Activated naive CD8-positive, alpha-beta T cell treated with anti-CD3 and anti-CD28 coated beads for 36 hours (primary cell): Measurements from ENCODE around the gene POLL. TPM values are rescaled to one million over a fixed set of nuclear protein-coding genes. Genes with fewer than 3 reads are reported as not detected.

Experiments
- DNase-seq: peaks from one replicate; pipeline ENCODE4 v3.0.0; 2021
- H3K27ac Mint-ChIP-seq: one replicate; pipeline ENCODE4 v1.8.0; 2022; ENCODE audit warnings: mild to moderate bottlenecking, moderate library complexity, mixed read lengths
- H3K27me3 Mint-ChIP-seq: one replicate; pipeline ENCODE4 v1.8.0; 2022; ENCODE audit warnings: mild to moderate bottlenecking, mixed read lengths
- H3K36me3 Mint-ChIP-seq: one replicate; pipeline ENCODE4 v1.8.0; 2021; ENCODE audit warnings: mild to moderate bottlenecking, mixed read lengths
- H3K4me1 Mint-ChIP-seq: one replicate; pipeline ENCODE4 v1.8.0; 2021; ENCODE audit warnings: mixed read lengths
- H3K4me3 Mint-ChIP-seq: one replicate; pipeline ENCODE4 v1.8.0; 2022; ENCODE audit warnings: mild to moderate bottlenecking, moderate library complexity, mixed read lengths
- H3K9me3 Mint-ChIP-seq: one replicate; pipeline ENCODE4 v1.8.0; 2022; ENCODE audit warnings: mixed read lengths
- total RNA-seq, 2 experiments: library from RNA; stranded (reverse); gene quantifications; one replicate each; pipeline ENCODE4 v1.2.3, GENCODE V29; 2021

Gene POLL
- total RNA-seq, 2 experiments from 2014 or later = 27.4 to 28.6 TPM

- Mint-ChIP-seq H3K4me1 (peaks cover 7% of the 10 kb centered on the region), H3K27ac (no peak overlapping the region), H3K36me3 (no peaks in the 10 kb centered on the region), H3K9me3 (no peaks in the 10 kb centered on the region), H3K4me3 (no peak overlapping the region), H3K27me3 (peaks cover 21% of the 10 kb centered on the region)
- no peak for DNase-seq
Observed at GRCh38 chr10:101561068-101561915, 26.8 kb downstream of the POLL start.

DNA sequence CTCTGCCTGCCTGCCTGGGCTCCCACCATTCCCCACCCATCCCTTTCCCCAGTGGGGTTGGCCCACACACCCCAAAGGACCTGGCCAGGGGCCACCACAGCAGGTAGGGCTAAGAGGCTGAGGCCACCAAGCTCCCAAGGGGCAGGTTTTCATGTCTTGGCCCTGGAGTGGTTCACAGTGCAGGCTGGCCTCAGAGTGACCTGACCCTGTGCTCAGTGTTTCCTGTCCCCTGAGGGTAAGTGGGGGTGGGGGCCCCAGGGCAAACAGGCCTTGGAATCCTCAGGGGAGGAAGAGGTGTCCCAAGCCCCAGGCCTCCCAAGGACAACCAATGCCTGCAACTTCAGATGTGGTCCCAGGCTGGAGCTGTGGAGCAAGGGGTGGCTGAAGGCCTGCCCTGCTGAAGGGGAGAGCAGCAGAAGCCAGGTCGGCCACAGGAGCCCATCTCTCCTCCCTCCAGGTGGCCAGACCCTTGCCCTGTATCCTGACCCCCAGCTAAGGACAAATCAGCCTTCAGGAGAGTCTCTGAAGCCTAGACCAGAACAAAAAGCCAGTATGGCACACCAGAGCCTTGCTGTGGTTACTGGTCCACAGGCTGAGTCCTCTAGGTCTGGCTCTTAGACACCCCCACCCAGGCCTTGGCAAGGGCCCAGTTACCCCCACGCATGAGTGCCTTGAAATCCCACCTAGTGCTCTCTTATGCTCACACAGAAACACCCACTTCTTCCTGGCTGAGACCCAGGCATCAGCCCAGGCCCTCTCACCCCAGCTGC lies 27.6 kb downstream of the POLL start:
- Mint-ChIP-seq H3K27me3 (peaks cover 13% of the 10 kb centered on the region), H3K27ac (no peak overlapping the region), H3K4me3 (no peak overlapping the region), H3K9me3 (no peaks in the 10 kb centered on the region), H3K36me3 (no peaks in the 10 kb centered on the region), H3K4me1 (peaks cover 5% of the 10 kb centered on the region)
- DNase-seq = no peak

- peaks cover 5% of the 10 kb centered on the region for H3K4me1 Mint-ChIP-seq
- no peak overlapping the region for H3K27ac Mint-ChIP-seq
- no peaks in the 10 kb centered on the region for H3K9me3 Mint-ChIP-seq
- H3K27me3 Mint-ChIP-seq = peaks cover 6% of the 10 kb centered on the region
- no peak for DNase-seq
- no peak overlapping the region for H3K4me3 Mint-ChIP-seq
- H3K36me3 Mint-ChIP-seq = no peaks in the 10 kb centered on the region
Observed at GRCh38 chr10:101559596-101560297, 28.3 kb downstream of the POLL start.

GRCh38 chr10:101558671-101559595 lies 29.1 kb downstream of the POLL start:
- no peak overlapping the region for H3K4me3 Mint-ChIP-seq
- peaks cover 5% of the 10 kb centered on the region for H3K4me1 Mint-ChIP-seq
- H3K27me3 Mint-ChIP-seq = peaks cover 2% of the 10 kb centered on the region
- no peaks in the 10 kb centered on the region for H3K9me3 Mint-ChIP-seq
- H3K27ac Mint-ChIP-seq = no peak overlapping the region
- H3K36me3 Mint-ChIP-seq = no peaks in the 10 kb centered on the region
- DNase-seq = no peak

DNA sequence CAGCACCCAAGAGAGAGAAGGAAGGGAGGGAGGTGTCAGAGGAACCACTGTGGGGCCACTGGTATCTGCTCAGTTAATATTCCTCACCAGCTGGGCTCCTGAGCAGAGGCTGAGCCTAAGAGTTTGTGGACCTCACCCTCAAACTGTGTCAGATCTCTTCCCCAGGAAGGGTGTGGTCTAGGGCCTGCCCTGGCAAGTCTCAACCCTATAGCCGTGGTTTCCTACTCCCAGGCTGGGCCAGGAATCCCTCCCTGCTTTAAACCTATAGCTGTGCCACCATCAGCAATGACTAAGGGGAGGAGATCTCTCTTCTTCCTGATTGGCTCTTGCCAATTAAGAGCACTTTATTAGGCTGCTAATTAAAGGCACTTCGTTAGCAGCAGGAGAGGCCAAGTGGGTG lies 29.9 kb downstream of the POLL start:
- H3K4me3 Mint-ChIP-seq = no peak overlapping the region
- H3K9me3 Mint-ChIP-seq = no peaks in the 10 kb centered on the region
- H3K27me3 Mint-ChIP-seq = no peaks in the 10 kb centered on the region
- H3K36me3 Mint-ChIP-seq = no peaks in the 10 kb centered on the region
- no peak for DNase-seq
- no peak overlapping the region for H3K27ac Mint-ChIP-seq
- H3K4me1 Mint-ChIP-seq = peaks cover 5% of the 10 kb centered on the region

GRCh38 chr10:101557541-101557940 lies 30.5 kb downstream of the POLL start:
- Mint-ChIP-seq H3K36me3 (peaks cover 3% of the 10 kb centered on the region), H3K4me1 (peaks cover 5% of the 10 kb centered on the region), H3K9me3 (no peaks in the 10 kb centered on the region), H3K27ac (no peak overlapping the region), H3K4me3 (no peak overlapping the region), H3K27me3 (no peaks in the 10 kb centered on the region)
- DNase-seq = no peak

DNA sequence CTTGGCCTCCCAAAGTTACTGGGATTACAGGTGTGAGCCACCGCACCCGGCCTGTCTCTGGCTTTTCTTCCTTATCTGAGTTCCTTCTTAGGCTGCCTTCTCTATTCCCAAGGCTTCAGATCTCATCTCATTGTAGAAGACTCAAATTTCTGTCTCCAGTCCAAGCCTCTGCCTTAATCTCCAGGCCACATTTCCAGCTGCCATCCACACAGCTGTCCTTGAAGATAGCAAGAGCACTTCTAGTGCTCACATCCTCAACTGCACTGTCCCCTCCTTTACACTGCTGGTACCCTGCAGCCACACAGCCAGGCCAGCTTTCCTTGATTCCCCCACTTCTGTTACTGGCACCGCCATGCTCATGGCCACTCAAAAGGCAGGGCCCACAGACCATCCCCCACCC lies 35.6 kb downstream of the POLL start:
- no peak for DNase-seq
- no peak overlapping the region for H3K27ac Mint-ChIP-seq
- no peaks in the 10 kb centered on the region for H3K27me3 Mint-ChIP-seq
- no peaks in the 10 kb centered on the region for H3K9me3 Mint-ChIP-seq
- H3K4me3 Mint-ChIP-seq = no peak overlapping the region
- H3K4me1 Mint-ChIP-seq = no peaks in the 10 kb centered on the region
- H3K36me3 Mint-ChIP-seq = peaks cover 5% of the 10 kb centered on the region

GRCh38 chr10:101550965-101551364 lies 37.1 kb downstream of the POLL start:
- H3K27ac Mint-ChIP-seq = no peak overlapping the region

DNA sequence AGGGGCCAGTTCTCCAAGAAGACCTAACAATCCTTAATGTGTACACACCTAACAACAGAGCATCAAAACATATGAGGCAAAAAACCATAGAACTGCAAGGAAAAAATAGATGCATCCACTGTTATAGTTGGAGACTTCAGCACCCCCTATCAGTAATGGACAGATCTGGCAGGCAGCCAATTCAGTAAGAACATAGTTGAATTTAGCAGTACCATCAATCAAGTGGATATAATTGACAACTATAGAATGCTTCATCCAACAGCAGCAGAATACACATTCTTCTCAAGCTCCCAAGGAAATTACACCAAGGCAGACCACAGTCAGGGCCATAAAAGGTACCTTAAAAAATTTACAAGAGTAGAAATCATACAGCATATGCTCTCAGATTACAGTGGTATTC lies 42.2 kb downstream of the POLL start:
- no peak overlapping the region for H3K4me3 Mint-ChIP-seq
- no peak overlapping the region for H3K27ac Mint-ChIP-seq
- DNase-seq = no peak
- no peaks in the 10 kb centered on the region for H3K9me3 Mint-ChIP-seq
- no peaks in the 10 kb centered on the region for H3K27me3 Mint-ChIP-seq
- H3K4me1 Mint-ChIP-seq = no peaks in the 10 kb centered on the region
- H3K36me3 Mint-ChIP-seq = peaks cover 2% of the 10 kb centered on the region

More at GRCh38 chr10:101550965-101551364, 37.1 kb downstream of the POLL start:
- H3K9me3 Mint-ChIP-seq = no peaks in the 10 kb centered on the region
- H3K4me1 Mint-ChIP-seq = no peaks in the 10 kb centered on the region
- no peak overlapping the region for H3K4me3 Mint-ChIP-seq
- peaks cover 5% of the 10 kb centered on the region for H3K36me3 Mint-ChIP-seq
- DNase-seq = no peak
- no peaks in the 10 kb centered on the region for H3K27me3 Mint-ChIP-seq

DNA sequence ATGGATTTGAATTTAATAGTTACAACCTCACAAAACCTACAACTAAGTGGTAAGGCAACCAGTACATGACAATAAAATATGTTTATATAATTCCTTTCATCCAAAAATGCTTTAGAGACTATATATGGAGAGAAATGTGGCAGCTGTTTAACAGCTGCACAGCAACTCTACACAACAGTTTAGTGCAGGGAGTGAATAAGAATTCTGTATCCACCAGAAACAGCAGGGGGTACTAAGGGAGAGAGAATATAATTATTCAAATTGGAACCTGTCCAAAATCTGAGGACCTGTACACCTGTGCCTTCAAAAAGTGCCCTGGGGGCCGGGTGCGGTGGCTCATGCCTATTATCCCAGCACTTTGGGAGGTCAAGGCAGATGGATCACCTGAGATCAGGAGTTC lies 49.6 kb downstream of the POLL start:
- DNase-seq = no peak
- H3K27ac Mint-ChIP-seq = no peak overlapping the region
- no peak overlapping the region for H3K4me3 Mint-ChIP-seq
- no peaks in the 10 kb centered on the region for H3K4me1 Mint-ChIP-seq
- peaks cover 4% of the 10 kb centered on the region for H3K36me3 Mint-ChIP-seq
- no peaks in the 10 kb centered on the region for H3K27me3 Mint-ChIP-seq
- no peaks in the 10 kb centered on the region for H3K9me3 Mint-ChIP-seq

GRCh38 chr10:101536800-101537199 lies 51.3 kb downstream of the POLL start:
- H3K9me3 Mint-ChIP-seq = no peaks in the 10 kb centered on the region
- H3K27me3 Mint-ChIP-seq = no peaks in the 10 kb centered on the region
- no peak overlapping the region for H3K27ac Mint-ChIP-seq
- H3K4me3 Mint-ChIP-seq = no peak overlapping the region
- DNase-seq = no peak
- no peaks in the 10 kb centered on the region for H3K4me1 Mint-ChIP-seq
- peaks cover 4% of the 10 kb centered on the region for H3K36me3 Mint-ChIP-seq

GRCh38 chr10:101535949-101536348 lies 52.1 kb downstream of the POLL start:
- H3K4me1 Mint-ChIP-seq = no peaks in the 10 kb centered on the region
- H3K36me3 Mint-ChIP-seq = peaks cover 4% of the 10 kb centered on the region
- H3K4me3 Mint-ChIP-seq = no peak overlapping the region
- no peak overlapping the region for H3K27ac Mint-ChIP-seq
- H3K27me3 Mint-ChIP-seq = no peaks in the 10 kb centered on the region
- DNase-seq = no peak
- no peaks in the 10 kb centered on the region for H3K9me3 Mint-ChIP-seq

DNA sequence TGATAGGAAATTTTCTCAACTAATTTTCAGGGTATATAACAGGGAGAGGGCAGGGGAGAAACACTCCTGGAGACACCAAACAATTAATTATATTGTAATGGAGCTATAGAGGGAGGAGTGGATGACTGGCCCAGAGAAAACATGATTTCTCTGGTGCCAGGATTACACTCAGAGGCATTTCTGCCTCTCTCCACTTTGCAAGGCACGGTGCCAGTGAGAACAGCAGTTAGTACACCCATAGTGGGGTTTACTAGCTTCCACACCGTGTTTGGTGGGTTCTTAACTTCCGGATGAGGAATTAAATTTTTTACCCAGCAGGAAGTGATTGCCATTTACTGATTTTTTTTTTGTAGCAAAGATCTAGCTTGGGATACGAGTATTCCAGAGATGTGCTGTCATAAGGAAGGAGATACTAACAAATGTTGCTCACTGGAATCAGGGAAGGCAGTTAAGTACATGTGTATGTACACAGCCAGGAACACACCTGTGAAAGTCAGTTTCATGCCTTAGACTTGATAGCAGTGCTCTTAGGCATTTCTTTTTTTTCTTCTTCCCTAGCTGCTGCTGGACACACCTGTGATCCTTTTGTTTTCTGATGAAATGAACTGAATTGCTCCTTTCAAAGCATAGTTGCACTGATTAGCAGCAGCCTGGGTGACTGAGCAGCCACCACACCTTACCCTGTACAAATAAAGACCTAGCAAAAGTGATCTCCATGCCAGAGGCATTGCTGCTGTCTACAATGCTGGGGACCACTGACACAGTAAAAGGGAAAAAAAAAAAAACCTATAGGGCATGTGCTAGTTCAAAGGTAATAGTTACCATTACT lies 58.1 kb downstream of the POLL start:
- no peak overlapping the region for H3K4me3 Mint-ChIP-seq
- no peaks in the 10 kb centered on the region for H3K27me3 Mint-ChIP-seq
- no peaks in the 10 kb centered on the region for H3K9me3 Mint-ChIP-seq
- peaks cover 9% of the 10 kb centered on the region for H3K4me1 Mint-ChIP-seq
- H3K27ac Mint-ChIP-seq = no peak overlapping the region
- H3K36me3 Mint-ChIP-seq = peaks cover 4% of the 10 kb centered on the region
- no peak for DNase-seq

DNA sequence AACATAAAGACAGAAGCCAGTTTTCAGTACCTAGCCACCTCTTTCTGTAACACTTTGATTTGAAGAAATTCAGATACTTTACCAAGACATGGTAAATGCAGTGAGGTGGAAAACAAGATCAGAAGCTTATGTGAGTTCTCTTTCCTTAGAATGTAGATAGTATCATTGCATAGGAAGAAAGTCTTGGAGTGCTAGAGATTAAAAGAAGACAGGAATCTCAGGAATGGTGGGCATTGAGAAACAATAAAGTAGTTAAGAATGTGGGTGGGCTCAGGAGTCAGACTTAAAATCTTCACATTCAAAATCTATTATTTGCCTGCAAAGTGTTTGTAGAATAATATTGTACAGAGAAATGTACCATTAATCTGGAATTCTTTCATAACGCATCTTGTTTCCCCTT lies 58.9 kb downstream of the POLL start:
- Mint-ChIP-seq H3K27ac (no peak overlapping the region), H3K4me3 (no peak overlapping the region), H3K9me3 (no peaks in the 10 kb centered on the region), H3K27me3 (no peaks in the 10 kb centered on the region), H3K4me1 (peaks cover 9% of the 10 kb centered on the region), H3K36me3 (no peaks in the 10 kb centered on the region)
- DNase-seq = no peak
